ENCODE data around the gene SLC25A31. TPM values are rescaled to one million over a fixed set of nuclear protein-coding genes. Genes with fewer than 3 reads are reported as not detected.

SLC25A31 gene
- polyA plus RNA-seq (ENCODE audit: insufficient read length in 10 of 10), result under 1 TPM in 2 of 10 donors, not detected in 8; 0.19 to 0.43 TPM
- long read RNA-seq, donor 1, result 0 reads
- long read RNA-seq, donor 2, result 0 reads
- long read RNA-seq, donor 3, result 0 reads
- long read RNA-seq, donor 4, result 0 reads
- long read RNA-seq, donor 5, result 0 reads
- long read RNA-seq, donor 6, result 0 reads
- long read RNA-seq, donor 7, result 0 reads
- long read RNA-seq, donor 8, result 0 reads
- long read RNA-seq, donor 9, result 0 reads

- no peak for DNase-seq
These were observed at the start of gene SLC25A31 for GRCh38 chr4:127730142-127730913. TSS of gene SLC25A31 (plus strand) at chr4:127730400. CDS start at chr4:127730546, 146 bp downstream.

- DNase-seq, result no peak
These were observed 44.9 kb upstream of the SLC25A31 start for GRCh38 chr4:127685292-127685691.

GRCh38 chr4:127686658-127687057, 43.5 kb upstream of the SLC25A31 start:
- no peak for DNase-seq

- no peak for DNase-seq
These were observed 42.6 kb upstream of the SLC25A31 start for GRCh38 chr4:127687580-127687979.

GRCh38 chr4:127698789-127699200, 31.4 kb upstream of the SLC25A31 start:
- DNase-seq, result peak in 1 of 3 donors; percentile 52

- peak in 2 of 3 donors; percentile 7 to 17 for DNase-seq
These were observed 21.2 kb upstream of the SLC25A31 start for GRCh38 chr4:127708985-127709384.

- no peak for DNase-seq
These were observed 20.7 kb upstream of the SLC25A31 start for GRCh38 chr4:127709456-127709855.

GRCh38 chr4:127731406-127731805, 1.2 kb downstream of the SLC25A31 start:
- no peak for DNase-seq

GRCh38 chr4:127732623-127733328, 2.6 kb downstream of the SLC25A31 start:
- peak; percentile 28 to 59 (median 35) for DNase-seq

GRCh38 chr4:127734976-127735375, 4.8 kb downstream of the SLC25A31 start:
- no peak for DNase-seq

- DNase-seq, result peak; percentile 12 to 55 (median 23)
These were observed 7.1 kb downstream of the SLC25A31 start for GRCh38 chr4:127737295-127737694.

- no peak for DNase-seq
These were observed 11.0 kb downstream of the SLC25A31 start for GRCh38 chr4:127741247-127741646.

GRCh38 chr4:127747883-127748282, 17.7 kb downstream of the SLC25A31 start:
- no peak for DNase-seq

GRCh38 chr4:127748957-127749356, 18.8 kb downstream of the SLC25A31 start:
- no peak for DNase-seq

GRCh38 chr4:127756906-127757305, 26.7 kb downstream of the SLC25A31 start:
- no peak for DNase-seq

- no peak for DNase-seq
These were observed 29.1 kb downstream of the SLC25A31 start for GRCh38 chr4:127759228-127759820.

GRCh38 chr4:127759893-127760292, 29.7 kb downstream of the SLC25A31 start:
- DNase-seq, result no peak

- DNase-seq, result no peak
These were observed 41.5 kb downstream of the SLC25A31 start for GRCh38 chr4:127771535-127772275.

GRCh38 chr4:127772769-127773671, 42.8 kb downstream of the SLC25A31 start:
- DNase-seq, result no peak

GRCh38 chr4:127775843-127776242, 45.6 kb downstream of the SLC25A31 start:
- no peak for DNase-seq
